Measurements from ENCODE around the gene DPYSL4.

The DPYSL4 gene

DNA sequence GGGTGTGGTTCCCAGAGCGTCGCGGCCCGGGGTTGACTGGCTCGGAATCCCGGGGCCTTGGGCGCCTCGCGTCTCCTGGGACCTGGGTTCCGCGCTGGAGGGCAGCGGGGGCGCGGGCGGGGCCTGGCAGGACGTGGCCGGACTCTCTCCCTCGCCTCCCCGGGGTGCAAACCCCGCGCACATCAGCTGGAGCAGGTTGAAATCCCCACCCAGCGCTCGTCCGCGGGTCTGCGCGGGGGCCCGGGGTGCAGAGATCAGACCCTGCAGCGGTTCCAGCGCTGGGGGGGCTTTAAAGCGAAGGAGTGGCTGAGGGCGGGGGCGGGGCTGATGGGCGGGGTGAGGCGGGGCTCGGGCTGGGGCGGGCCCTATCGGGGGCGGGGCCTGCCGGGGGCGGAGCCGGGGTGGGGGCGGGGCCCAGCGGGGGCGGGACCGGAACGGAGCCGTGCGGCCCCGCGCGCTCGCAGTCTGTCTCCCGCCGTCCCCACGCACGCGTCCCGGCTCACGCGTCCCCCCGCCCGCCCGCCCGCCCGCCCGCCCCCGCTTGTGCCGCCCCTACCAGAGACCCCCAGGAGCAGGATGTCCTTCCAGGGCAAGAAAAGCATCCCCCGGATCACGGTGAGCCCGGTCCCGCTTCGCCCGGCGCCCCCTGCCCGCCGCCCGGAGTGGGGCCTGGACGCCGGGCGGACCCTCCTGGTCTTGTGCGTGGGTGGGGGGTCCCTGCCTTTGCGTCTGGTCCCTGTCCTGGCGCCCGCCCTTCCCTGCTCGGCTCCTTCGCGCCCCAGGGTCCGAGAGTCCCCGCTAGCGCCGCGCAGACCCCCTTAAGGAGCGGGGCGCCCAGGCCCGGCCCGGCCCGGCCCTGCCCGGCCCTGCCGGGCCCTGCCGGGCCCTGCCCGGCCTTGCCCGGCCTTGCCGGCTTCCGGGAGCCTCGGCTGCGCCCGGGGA lies at the start of gene DPYSL4:
Gene DPYSL4 (plus strand): TSS at position 461 of the 942 bp plus-strand sequence. CDS start 116 bp downstream, at position 577.
- peak; percentile 75 for DNase-seq (ENCODE audit: low spot score)

DNA sequence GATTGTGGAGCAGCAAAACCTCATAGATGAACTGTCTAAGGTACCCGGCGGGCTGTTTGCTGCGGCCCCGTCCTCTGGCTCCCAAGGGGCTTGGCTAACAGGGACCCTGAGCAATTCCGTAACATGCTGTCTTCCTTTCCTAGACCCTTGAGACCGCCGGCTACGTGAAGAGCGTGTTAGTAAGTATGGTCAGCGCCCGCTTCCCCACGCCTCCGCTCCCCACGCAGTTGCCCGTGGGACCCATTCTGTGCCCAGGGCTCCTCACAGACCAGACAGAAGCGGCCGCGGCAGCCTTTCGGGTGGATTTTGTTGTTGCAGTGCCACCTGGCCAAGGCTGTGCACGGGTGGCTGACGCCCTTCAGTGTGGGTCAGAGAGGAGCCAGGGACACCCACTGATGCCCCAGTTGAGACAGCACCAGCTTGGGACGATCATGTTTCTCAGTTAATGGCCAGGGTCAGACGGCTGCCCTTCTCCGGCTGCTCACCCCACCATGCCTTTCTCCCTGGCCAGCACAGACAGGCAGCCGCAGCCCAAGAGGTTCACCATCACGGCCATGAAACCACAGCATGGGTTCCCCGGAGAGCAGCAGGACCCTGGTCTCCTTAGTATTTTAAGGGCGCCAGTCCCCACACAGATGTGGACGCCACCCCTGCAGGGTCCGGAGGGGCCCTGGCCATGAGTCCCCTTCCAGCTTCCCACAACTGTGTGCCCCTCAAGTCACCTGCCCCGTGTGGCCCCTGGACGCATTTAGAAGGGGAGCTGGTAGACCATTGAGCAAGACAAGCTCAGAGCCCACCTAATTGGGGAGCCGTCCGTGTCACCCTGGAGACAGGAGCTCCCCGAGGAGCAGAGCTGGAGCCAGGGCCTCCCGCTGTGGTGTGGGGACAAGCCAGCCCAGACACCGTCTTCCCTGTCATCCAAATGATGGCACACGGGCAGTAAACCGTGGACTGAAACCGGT lies 49.4 kb upstream of the DPYSL4 start:
- no peak for DNase-seq (ENCODE audit: low spot score)

DNA sequence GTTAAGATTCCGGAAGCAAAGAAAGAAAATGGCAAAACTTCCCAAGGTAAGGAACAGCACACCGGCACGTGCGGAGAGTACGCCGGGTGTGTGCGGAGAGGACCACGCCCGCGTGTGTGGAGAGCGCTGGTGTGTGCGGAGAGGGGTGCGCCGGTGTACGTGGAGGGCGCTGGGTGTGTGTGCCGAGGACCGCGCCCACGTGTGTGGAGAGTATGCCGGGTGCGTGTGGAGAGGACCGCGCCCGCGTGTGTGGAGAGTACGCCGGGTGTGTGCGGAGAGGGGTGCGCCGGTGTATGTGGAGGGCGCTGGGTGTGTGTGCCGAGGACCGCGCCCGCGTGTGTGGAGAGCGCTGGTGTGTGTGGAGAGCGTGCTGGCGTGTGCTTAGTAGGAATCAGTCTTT lies 48.6 kb upstream of the DPYSL4 start:
- no peak for DNase-seq (ENCODE audit: low spot score)

DNA sequence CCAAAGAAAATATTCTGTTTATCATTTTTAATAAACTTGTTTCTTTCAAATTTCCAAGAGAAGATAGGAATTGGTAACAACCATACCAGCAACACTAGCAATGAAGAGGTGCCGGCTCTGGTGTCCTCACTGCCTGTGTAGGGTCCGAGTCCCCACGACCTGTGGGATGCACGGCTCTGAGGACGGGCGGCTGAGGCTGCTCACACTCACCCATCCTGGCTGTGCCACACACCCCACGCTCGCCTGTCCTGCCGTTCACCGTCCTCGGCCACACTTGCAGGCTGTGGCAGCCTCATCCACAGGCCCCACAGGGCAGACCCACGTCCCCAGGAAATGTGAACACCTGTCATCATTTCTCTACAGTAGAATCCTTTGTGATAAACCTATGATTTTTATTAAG lies 48.2 kb upstream of the DPYSL4 start:
- DNase-seq (ENCODE audit: low spot score) = no peak

DNA sequence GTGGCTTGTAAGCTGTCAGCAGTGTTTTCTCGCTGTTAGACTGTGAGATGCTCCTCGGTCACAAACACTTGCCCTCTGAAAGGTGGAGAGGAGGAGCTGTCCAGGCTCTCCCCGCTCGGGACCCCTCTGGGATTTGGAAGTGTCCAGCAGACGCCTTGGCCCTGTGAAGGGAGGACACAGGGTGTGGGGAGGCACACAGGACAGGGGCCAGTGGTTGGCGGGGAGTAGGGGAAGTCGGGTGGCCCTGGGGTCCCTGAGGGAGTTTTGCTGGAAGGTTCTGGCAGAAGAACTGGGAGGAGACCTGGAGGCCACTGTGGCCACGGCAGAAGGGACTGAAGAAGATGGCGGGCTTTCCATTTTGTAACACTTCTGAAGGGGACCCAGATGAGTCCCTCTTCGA lies 47.2 kb upstream of the DPYSL4 start:
- DNase-seq (ENCODE audit: low spot score) = no peak

DNA sequence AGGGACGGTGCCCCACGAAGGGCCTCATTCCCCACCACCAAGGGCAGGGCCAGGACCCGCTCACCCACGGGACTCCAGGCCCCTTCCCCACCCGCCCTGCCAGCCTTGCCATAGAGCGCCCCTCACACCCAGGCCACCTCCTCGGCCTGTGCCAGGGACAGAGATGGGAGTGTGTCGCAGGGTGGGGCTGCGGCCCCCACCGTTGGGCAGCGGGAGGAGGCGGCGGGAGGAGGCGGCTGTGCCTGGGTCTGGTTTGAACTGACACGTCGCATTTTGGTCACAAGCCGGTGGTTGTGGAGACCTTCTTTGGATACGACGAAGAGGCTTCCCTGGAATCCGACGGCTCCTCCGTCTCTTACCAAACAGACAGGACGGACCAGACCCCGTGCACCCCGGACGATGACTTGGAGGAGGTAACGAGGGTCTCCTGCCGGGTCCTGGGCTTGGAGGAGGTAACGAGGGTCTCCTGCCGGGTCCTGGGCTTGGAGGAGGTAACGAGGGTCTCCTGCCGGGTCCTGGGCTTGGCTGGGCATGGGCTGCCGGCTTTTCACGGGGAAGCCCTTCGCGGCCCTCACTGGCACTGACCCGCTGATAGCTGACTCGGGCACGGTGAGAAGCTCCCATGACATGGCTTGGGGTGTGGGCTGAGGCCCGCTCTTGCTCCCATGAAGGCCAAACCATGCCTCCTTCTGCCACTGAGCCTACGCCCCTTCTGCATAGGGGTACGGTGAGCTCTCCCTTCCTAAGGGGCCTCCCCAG lies 46.4 kb upstream of the DPYSL4 start:
- DNase-seq (ENCODE audit: low spot score) = no peak

DNA sequence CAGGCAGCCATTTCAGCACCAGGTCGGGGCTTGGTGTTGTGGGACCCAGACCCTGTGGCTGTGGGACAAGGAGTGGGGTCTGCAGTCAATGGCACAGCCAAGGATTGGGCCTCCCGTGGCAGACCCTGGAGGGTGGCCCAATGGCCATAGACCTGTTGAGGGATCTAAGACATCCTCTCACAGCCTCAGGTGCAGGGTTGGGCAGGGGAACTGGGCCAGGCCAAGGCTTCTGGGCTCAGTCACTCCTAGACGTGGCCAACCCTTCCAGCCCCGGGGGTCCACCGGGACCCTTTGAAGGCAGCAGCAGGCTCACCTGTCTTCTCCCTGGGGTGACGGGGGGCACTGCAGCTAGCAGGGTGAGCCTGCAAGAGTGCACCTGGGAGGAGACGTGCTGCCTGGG lies 45.7 kb upstream of the DPYSL4 start:
- no peak for DNase-seq (ENCODE audit: low spot score)

DNA sequence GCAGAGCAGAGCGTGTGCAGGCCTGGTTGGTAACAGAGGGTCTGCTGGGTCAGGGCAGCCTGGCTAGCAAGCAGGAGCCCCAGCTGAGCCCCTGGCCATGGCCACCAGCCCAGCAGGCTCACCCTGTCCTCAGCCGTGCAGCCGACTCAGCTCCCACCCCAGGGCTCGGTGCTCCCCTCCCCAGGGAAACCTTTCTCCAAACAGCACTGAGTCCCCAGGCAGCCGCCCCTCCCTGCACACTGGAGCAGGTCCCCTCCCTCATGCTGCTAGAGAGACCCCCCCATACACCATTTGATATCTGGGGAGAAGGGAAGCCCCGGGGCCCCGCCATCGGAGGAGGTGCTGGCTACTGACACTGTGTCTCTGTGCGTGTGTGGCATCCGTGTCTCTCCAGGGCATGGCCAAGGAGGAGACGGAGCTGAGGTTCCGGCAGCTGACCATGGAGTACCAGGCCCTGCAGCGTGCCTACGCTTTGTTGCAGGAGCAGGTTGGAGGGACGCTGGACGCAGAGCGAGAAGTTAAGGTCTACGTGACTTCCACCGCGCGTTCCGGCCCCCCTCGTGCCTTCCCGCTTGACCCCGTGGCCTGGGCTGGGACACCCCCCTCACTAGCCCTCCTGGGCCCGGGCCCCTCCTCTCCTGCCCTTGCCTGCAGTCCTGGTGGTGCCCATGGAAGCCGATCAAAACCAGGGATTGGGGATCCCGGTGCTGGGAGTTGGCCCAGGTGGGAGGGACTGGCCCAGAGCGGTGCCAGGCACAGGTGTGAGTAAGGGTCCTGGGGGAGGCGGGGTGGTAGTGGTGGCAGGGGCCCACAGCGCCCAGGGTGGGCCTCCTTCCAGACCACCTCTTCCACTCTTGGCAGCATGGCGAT lies 45.0 kb upstream of the DPYSL4 start:
- DNase-seq (ENCODE audit: low spot score) = no peak

DNA sequence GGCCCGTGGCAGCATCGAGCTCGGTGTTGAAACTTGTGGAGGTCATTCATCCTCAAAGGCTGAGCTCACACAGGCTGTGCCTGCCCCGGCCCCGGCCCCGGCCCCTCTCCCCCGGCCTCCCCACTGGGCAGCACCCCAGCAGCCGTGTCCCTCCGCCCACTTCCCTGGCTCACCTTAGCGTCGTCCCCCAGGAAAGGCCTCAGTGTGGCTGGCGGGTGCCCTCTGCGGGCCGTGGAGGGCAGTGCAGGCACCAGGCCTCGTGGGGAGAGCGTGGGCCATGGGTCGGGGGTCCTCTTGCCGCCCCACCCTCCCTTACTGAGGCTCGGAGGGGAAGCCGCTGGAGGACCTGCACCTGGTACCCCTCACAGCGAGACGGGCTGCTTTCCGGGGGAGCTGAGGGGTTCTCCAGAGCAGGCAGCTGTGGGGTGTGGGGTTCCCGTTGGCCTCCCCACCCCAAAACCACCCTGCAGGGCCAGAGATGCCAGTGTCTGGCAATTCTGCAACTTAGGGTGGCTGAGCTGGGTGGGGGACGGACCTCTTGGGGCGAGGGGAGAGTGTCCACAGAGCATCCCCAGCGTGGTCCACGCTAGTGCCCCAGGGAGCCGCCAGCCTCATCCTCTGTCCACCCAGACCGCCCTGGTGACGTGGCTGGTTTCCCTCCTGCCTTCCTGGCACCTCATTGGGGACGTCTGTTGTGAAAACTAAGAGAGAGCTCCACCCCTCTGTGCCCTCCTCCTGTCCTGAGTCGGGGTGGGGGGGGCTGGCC lies 44.2 kb upstream of the DPYSL4 start:
- DNase-seq (ENCODE audit: low spot score) = peak; percentile 66

DNA sequence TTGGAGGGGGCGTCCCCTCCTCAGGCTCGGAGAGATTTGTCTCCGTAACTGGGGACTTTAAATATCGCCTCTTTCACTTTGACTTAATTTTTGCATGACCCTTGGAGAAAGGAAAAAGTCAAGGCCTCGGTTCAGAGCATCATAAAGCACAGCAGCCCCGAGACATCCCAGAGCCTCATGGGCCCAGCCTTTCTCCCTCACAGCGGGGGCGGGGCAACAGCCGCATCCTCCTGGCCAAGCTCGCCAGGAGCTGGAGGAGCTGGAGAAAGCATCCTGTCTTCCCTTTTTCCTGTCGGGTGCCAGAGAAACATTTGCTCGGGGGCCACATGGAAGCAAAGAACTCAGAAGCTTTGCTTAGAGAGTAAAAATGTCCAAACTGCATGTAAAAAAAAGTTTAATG lies 43.6 kb upstream of the DPYSL4 start:
- DNase-seq (ENCODE audit: low spot score) = peak; percentile 47

DNA sequence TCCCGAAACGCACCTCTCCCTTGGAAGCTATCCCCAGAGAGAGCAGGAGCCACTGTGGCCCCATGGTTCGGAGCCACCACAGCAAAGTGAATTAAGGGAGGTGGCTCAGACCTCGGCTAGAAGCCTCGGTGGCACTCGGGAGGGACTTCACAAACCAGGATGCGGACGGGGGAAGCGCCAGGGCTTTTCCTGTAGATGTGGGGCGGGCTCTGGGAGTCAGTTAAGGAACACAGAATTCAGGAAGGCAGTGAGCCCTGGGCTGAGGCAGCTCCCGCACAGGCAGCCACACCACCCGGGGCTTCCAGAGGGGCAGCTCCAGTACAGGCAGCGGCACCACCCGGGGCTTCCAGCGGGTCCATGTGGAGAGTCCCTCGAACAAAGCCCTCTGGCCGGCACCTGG lies 42.7 kb upstream of the DPYSL4 start:
- no peak for DNase-seq (ENCODE audit: low spot score)

DNA sequence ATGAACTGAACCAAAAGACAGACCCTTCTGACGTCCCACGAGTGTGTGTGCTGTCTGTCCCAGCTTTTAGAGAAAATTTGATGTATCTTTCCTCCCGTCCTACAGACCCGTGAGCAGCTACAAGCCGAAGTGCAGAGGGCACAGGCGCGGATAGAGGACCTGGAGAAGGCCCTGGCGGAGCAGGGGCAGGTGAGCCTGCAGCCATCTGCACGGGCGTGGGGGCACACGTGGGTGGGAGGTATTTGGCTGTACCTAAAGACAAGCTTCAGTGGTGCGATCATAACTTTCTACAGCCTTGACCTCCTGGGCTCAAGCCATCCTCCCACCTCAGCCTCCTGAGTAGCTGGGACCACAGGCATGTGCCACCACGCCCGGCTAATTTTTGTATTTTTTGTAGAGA lies 41.7 kb upstream of the DPYSL4 start:
- DNase-seq (ENCODE audit: low spot score) = no peak

DNA sequence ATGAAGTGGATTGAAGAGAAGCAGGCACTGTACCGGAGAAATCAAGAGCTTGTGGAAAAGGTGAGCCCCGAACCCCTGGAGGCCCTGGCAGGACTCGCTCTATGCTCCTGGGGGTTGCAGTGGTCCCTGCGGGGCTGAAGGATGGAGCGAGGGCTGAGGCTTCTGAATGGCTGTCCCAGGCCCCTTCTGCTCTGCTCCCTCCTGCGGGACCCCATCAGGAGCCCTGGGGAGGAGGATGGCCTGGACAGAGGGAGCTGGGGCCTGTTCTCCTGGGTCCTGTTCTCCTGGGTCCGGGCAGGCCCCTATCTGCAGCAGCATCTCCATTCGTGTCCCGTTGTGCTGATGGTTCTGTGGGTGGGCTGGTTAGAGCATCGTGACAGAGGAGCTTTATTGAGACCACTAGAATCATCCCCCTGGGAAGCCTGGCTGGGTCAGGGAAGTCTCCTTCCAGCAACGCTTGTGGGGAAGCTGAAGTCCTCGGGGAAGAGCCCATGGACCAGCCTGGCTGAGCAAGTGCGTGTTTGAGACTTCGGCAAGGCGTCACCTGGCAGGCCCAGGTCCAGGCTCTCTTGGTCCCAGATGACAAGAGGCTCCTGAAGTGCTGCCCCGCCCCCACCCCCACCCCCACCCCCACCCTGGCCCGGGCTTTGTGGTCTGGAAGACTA lies 41.1 kb upstream of the DPYSL4 start:
- DNase-seq (ENCODE audit: low spot score) = no peak

DNA sequence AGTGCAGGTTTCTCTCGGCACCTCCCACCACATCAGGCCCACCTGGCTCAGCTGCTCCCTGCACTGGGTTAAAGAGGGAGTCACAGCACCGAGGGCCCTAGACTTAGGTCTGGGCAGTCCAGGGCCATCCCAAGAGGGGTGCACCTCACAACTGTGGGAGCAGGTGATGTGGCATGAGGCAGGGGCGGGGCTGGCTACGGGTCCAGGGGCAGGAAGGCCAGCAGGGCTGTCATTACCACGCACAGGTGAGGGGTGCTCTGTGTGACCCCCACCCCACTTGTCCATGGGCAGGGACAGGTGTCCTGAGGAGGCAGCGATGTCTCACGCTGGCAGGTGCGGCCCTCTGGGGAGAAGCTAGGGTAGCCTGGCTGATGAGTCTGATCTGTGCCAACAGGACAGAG lies 40.5 kb upstream of the DPYSL4 start:
- no peak for DNase-seq (ENCODE audit: low spot score)

DNA sequence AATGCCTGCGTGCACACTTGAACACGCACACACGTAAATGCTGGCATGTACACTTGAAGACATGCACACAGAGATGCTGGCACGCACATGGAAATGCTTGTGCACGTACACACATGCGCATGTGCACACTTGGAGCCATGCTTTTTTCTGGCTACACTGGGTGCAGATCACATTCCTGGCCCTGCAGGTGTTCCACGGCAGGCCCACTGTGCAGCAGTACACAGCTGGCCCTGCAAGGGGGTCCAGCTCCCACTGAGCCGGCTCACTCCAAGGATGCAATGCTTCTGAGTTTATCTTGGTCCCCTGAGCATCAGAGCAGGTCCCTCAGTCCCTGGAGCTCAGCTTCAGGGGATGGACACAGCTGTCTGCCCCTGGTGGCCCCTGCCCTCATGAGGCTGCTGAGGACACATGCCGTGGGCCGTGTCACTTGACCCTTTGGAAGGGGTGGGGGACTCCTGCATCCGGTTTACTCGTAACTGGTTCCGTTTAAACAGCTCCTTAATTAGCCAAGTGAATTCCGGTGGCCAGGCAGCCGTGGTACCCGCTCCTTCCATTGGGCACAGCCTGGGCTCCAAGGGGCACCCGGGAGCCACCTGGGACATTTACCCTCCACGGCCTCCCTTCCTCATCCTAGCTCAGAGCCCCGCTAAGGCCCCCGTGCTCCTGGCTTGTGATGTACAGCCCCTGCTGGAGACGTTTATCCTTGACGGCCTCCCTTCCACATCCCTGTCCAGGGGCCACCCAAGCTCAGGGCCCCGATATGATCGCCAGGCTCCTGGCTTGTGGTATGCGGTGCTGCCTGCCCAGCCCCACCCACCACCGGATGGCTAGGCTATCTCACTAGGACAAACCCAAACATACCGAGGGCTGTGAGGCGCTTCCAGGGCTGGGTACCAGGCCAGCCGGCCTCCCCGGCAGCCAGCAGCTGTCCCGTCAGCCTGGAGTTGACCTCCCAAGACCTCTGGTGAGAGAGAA lies 39.5 kb upstream of the DPYSL4 start:
- no peak for DNase-seq (ENCODE audit: low spot score)

DNA sequence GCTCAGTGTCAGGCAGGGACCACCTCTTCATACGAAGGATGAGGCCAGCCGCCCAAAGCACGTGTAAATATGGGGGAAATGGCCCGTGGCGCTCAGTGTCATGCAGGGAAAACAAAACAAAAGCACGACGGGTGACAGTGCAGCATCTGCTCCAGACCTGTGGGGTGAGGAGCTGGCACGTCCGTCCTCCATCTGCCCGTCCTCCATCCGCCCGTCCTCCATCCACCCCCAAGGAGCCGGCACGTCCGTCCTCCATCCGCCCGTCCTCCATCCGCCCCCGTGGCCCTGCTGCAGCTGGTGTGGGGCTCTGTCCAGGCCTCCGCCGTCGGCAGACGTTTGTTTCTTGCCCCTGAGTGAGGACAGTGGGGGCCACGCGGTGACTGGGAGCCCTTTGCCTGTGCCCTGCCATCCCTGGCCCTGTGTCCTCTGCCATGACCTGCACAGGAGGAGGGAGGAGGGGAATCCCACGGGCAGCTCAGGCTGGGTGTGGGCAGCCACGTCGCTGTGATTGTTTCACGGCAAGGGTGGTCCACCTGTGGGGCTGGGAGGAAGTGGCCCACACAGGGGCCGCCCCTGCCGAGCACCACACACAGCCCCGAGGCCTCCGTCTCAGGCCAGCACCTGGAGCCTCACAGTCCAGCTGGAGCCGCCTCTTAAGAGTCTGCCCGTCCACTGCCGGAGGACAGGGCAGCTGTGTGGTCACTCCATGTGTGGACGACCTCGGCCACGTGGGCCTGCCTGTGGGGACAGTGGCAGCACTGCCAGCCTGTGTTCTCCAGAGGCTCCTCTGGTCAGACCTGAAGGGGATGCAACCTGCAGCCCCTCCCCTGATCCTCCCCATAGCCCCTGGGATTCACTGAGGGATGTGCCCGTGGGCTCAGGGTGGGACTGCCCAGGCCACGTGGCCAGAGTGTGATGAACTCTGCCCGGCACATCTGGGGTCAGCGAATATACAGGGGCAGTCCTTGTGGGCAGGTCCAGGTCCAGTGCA lies 38.2 kb upstream of the DPYSL4 start:
- DNase-seq (ENCODE audit: low spot score) = no peak

DNA sequence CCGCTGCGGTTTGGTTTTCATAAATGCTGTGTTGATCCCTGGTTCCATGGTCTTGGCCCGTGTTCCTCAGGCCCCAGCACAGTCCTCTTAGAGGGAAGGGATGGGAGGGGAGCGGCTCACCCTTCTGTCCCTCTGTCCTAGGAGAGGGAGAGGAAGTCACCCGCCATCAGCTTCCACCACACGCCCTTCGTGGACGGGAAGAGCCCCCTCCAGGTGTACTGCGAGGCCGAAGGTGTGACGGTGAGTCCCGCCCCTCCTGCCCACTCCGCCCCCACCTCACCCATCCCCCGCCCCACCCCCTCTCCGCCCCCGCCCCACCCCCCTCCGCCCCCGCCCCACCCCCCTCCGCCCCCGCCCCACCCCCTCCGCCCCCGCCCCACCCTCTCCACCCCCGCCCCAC lies 37.5 kb upstream of the DPYSL4 start:
- DNase-seq (ENCODE audit: low spot score) = no peak
